HCT116 (cell line): ENCODE measurements around the gene ATP8A1. TPM values are rescaled to one million over a fixed set of nuclear protein-coding genes. Genes with fewer than 3 reads are reported as not detected.
"Not testable (repeated sequence)": the region's sequence is repeated elsewhere in the genome, so short reads cannot be mapped to it uniquely, and the experiment has no call there.

Experiments
- ATAC-seq: fragments of 200-7000 bp; cut with Tn5 transposase; 2 replicates; pipeline ENCODE4 v1.9.1; 2020; ENCODE audit warnings: mild to moderate bottlenecking, moderate library complexity
- BruUV-seq: library from RNA; stranded (reverse); fragments of 400-500 nt; replicated peaks from 2 replicates; lab custom pipeline; 2021; lab: Mats Ljungman, UMichigan
- CTCF ChIA-PET: fragments of 300-600 bp; sonication (Branson Sonifier 250); formaldehyde crosslinking; loops from one replicate; lab custom pipeline; 2021; ENCODE audit warnings: antibody characterized with exemption; lab: Charles Lee
- POLR2A ChIA-PET: fragments of 300-600, 350-600 bp; sonication (Branson Sonifier 250); formaldehyde crosslinking; loops from one replicate; lab custom pipeline; 2021; ENCODE audit warnings: antibody characterized with exemption; lab: Charles Lee
- RAD21 ChIA-PET, 2 experiments: fragments of 300-600 bp; sonication (Branson Sonifier 250); formaldehyde crosslinking; loops; one replicate each; lab custom pipeline; 2023; ENCODE audit warnings: low total read pairs in 2 of 2; ENCODE audit not compliant: uncharacterized antibody in 2 of 2, unreplicated experiment in 2 of 2, low non-redundant PET in 1 of 2; lab: Charles Lee
- DNase-seq: peaks from one replicate; pipeline ENCODE4 v3.0.0-alpha.2; 2010; ENCODE audit warnings: low read depth, low spot score
- H2AFZ ChIP-seq: fragments of 200-600 bp; shearing (Covaris generic), sonication (generic); 2 replicates; pipeline ENCODE4 v1.6.1; 2017; ENCODE audit warnings: low read depth, mixed run types, mixed read lengths, antibody characterized with exemption, low read length; ENCODE audit not compliant: poor library complexity, severe bottlenecking
- H3K27ac ChIP-seq: 2 replicates; pipeline ENCODE4 v1.5.1; 2012; ENCODE audit warnings: low read depth, low read length
- H3K27me3 ChIP-seq: fragments of 200-600 bp; sonication (generic); 2 replicates; pipeline ENCODE4 v1.6.1; 2016; ENCODE audit warnings: mixed run types, low read length, mixed read lengths; ENCODE audit not compliant: insufficient read depth
- H3K36me3 ChIP-seq, 2 experiments: fragments of 200-500 bp in 1 of 2; fragments of 200-600 bp in 1 of 2; sonication (Bioruptor generic) in 1 of 2; sonication (generic) in 1 of 2; 2 replicates each; pipeline versions ENCODE4 v1.5.1 to v1.6.1; 2014 to 2016; ENCODE audit warnings: low read length in 2 of 2, inconsistent platforms in 1 of 2, mixed read lengths in 1 of 2, mixed run types in 1 of 2; ENCODE audit not compliant: insufficient read depth in 2 of 2, control insufficient read depth in 1 of 2
- H3K4me1 ChIP-seq, 2 experiments: fragments of 200-600 bp in 1 of 2; sonication (generic) in 1 of 2; 2 replicates each; pipeline versions ENCODE4 v1.5.1 to v1.6.1; 2012 to 2017; ENCODE audit warnings: low read length in 2 of 2, inconsistent platforms in 1 of 2, mild to moderate bottlenecking in 1 of 2, mixed read lengths in 1 of 2, mixed run types in 1 of 2, moderate library complexity in 1 of 2; ENCODE audit not compliant: insufficient read depth in 2 of 2, control insufficient read depth in 1 of 2
- H3K4me2 ChIP-seq: fragments of 200-600 bp; sonication (generic); 2 replicates; pipeline ENCODE4 v1.6.1; 2017; ENCODE audit warnings: mixed run types, low read length, mixed read lengths
- H3K4me3 ChIP-seq, 2 experiments: fragments of 200-600 bp in 1 of 2; sonication (generic) in 1 of 2; replicated peaks in 1 of 2; 2 replicates each; pipeline ENCODE4 v1.5.1; 2011 to 2016; ENCODE audit warnings: low read length in 2 of 2, control low read depth in 1 of 2, low read depth in 1 of 2, mild to moderate bottlenecking in 1 of 2, mixed read lengths in 1 of 2, mixed run types in 1 of 2
- H3K79me2 ChIP-seq: fragments of 200-600 bp; sonication (generic); 2 replicates; pipeline ENCODE4 v1.6.1; 2017; ENCODE audit warnings: mild to moderate bottlenecking, mixed run types, low read length, moderate library complexity, mixed read lengths; ENCODE audit not compliant: insufficient read depth
- H3K9ac ChIP-seq: fragments of 200-600 bp; sonication (generic); 2 replicates; pipeline ENCODE4 v1.6.1; 2016; ENCODE audit warnings: low read length, mixed read lengths
- H3K9me2 ChIP-seq: fragments of 200-600 bp; sonication (generic), shearing (Covaris generic); 2 replicates; pipeline ENCODE4 v1.6.1; 2017; ENCODE audit warnings: mixed run types, mild to moderate bottlenecking, moderate library complexity; ENCODE audit not compliant: insufficient read depth
- H3K9me3 ChIP-seq, 2 experiments: fragments of 200-500 bp in 1 of 2; fragments of 200-600 bp in 1 of 2; sonication (Bioruptor generic) in 1 of 2; sonication (generic) in 1 of 2; 2 replicates each; pipeline ENCODE4 v1.6.1; 2014 to 2017; ENCODE audit warnings: low read length in 2 of 2, mixed read lengths in 2 of 2, inconsistent platforms in 1 of 2, low read depth in 1 of 2, mild to moderate bottlenecking in 1 of 2, mixed run types in 1 of 2, moderate library complexity in 1 of 2; ENCODE audit not compliant: control insufficient read depth in 1 of 2, insufficient read depth in 1 of 2
- H4K20me1 ChIP-seq: fragments of 200-600 bp; sonication (generic), shearing (Covaris generic); 2 replicates; pipeline ENCODE4 v1.6.1; 2017; ENCODE audit warnings: mixed run types, mild to moderate bottlenecking, moderate library complexity; ENCODE audit not compliant: insufficient read depth
- CEBPB ChIP-seq: IDR thresholded peaks from 2 replicates; pipeline ENCODE4 v1.6.1; 2012; ENCODE audit warnings: low read depth
- EGR1 ChIP-seq: IDR thresholded peaks from 2 replicates; pipeline ENCODE4 v1.6.1; 2012; ENCODE audit warnings: low read depth
- ELF1 ChIP-seq: IDR thresholded peaks from 2 replicates; pipeline ENCODE4 v1.6.1; 2012; ENCODE audit warnings: low read depth, borderline replicate concordance
- EZH2phosphoT487 ChIP-seq: fragments of 200-600 bp; IDR thresholded peaks from 2 replicates; pipeline ENCODE4 v1.6.1; 2018; ENCODE audit warnings: antibody characterized with exemption, borderline replicate concordance
- JUND ChIP-seq: IDR thresholded peaks from 2 replicates; pipeline ENCODE4 v1.6.1; 2012
- POLR2AphosphoS5 ChIP-seq: IDR thresholded peaks from 2 replicates; pipeline ENCODE4 v1.6.1; 2011; ENCODE audit warnings: mild to moderate bottlenecking, low read depth, low read length, moderate library complexity
- RAD21 ChIP-seq: IDR thresholded peaks from 2 replicates; pipeline ENCODE4 v1.6.1; 2012; ENCODE audit warnings: low read depth, mild to moderate bottlenecking
- SP1 ChIP-seq: IDR thresholded peaks from 2 replicates; pipeline ENCODE4 v1.6.1; 2012; ENCODE audit warnings: low read depth
- SRF ChIP-seq: IDR thresholded peaks from 2 replicates; pipeline ENCODE4 v1.6.1; 2012; ENCODE audit warnings: low read depth
- YY1 ChIP-seq: IDR thresholded peaks from 2 replicates; pipeline ENCODE4 v1.6.1; 2011; ENCODE audit warnings: low read length, low read depth, moderate library complexity, mild to moderate bottlenecking; ENCODE audit not compliant: insufficient replicate concordance; ENCODE audit errors: extremely low read depth
- ZBTB33 ChIP-seq: IDR thresholded peaks from 2 replicates; pipeline ENCODE4 v1.6.1; 2011; ENCODE audit warnings: mild to moderate bottlenecking, low read length, moderate library complexity; ENCODE audit not compliant: insufficient replicate concordance; ENCODE audit errors: extremely low read depth
- ZNF274 ChIP-seq: fragments of 200-500 bp; sonication (Bioruptor generic); IDR thresholded peaks from 2 replicates; pipeline ENCODE4 v1.6.1; 2014; ENCODE audit warnings: mild to moderate bottlenecking, low read depth, low read length, inconsistent platforms
- intact Hi-C: fragments of 100-400 bp; cut with micrococcal nuclease; formaldehyde crosslinking; loops from 2 replicates; pipeline ENCODE4 v1.10.0; 2022
- total RNA-seq: library from RNA; stranded (reverse); gene quantifications from one replicate; pipeline ENCODE4 v1.2.1, GENCODE V29; 2021; ENCODE audit not compliant: unreplicated experiment
- TF ChIP-seq, protein P1 (sequence below): IDR thresholded peaks from 2 replicates; pipeline ENCODE4 v1.6.1; 2012
- TF ChIP-seq, protein P2 (sequence below): IDR thresholded peaks from 2 replicates; pipeline ENCODE4 v1.6.1; 2012
- TF ChIP-seq, protein P3 (sequence below), 3 experiments: fragments of 200-600 bp in 1 of 3; sonication (generic) in 1 of 3; IDR thresholded peaks in 2 of 3; conservative IDR thresholded peaks in 1 of 3; 2 replicates each; pipeline ENCODE4 v1.5.1; 2012 to 2017; ENCODE audit warnings: low read depth in 2 of 3, low read length in 2 of 3, antibody characterized with exemption in 1 of 3, borderline replicate concordance in 1 of 3, control low read depth in 1 of 3, mild to moderate bottlenecking in 1 of 3, mixed read lengths in 1 of 3, mixed run types in 1 of 3, moderate library complexity in 1 of 3; ENCODE audit not compliant: insufficient read depth in 1 of 3

ATP8A1 gene
- total RNA-seq, 1 experiment from 2014 or later: 1.9 TPM

DNA sequence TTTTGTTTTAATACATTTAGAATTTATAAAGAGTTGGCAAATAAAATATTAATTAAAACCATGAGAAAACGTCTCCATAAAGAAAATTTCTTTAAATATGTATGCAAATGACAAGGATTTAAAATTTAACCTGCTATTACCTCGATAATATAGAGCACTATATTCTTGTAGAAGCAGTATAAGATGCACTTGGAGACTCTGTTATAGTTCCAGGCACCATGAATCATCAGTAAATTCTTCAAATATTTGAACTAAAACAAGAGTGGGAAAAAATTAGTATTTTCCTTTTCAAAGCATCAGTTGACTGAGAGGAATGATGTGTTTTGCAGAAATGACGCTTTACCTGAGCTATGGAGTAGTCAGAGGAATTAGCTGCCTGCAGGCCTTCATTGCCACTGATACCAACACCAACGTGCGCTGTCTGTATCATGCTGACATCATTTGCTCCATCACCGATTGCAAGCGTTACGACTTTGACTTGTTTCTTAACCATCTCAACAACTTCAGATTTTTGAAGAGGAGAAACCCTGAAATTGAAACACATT, 192.3 kb downstream of the ATP8A1 start:
- no peaks in the 10 kb centered on the region for H3K9me2 ChIP-seq
- H4K20me1 ChIP-seq: no peaks in the 10 kb centered on the region
- no peak overlapping the region for H3K4me2 ChIP-seq
- no peaks in the 10 kb centered on the region for H3K36me3 ChIP-seq
- H3K79me2 ChIP-seq: no peaks in the 10 kb centered on the region
- intact Hi-C loops: no loop called here
- no peak overlapping the region for H3K4me3 ChIP-seq
- ChIA-PET RAD21 (no interaction called here), POLR2A (no interaction called here), CTCF (no interaction called here)
- BruUV-seq: no TSS peak
- H3K4me1 ChIP-seq: no peaks in the 10 kb centered on the region
- ATAC-seq: no peak
- DNase-seq: no peak
- H3K9ac ChIP-seq: no peak overlapping the region
- H3K27me3 ChIP-seq: no peaks in the 10 kb centered on the region
- TF ChIP-seq SRF (no peak), RAD21 (no peak), EZH2phosphoT487 (no peak), YY1 (no peak), ZBTB33 (no peak), POLR2AphosphoS5 (no peak), ELF1 (no peak), CEBPB (no peak), ZNF274 (no peak), JUND (no peak), EGR1 (no peak), SP1 (no peak)
- TF ChIP-seq, protein P1, sequence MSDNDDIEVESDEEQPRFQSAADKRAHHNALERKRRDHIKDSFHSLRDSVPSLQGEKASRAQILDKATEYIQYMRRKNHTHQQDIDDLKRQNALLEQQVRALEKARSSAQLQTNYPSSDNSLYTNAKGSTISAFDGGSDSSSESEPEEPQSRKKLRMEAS: no peak
- TF ChIP-seq, protein P2, sequence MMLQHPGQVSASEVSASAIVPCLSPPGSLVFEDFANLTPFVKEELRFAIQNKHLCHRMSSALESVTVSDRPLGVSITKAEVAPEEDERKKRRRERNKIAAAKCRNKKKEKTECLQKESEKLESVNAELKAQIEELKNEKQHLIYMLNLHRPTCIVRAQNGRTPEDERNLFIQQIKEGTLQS: no peak
- TF ChIP-seq, protein P3, sequence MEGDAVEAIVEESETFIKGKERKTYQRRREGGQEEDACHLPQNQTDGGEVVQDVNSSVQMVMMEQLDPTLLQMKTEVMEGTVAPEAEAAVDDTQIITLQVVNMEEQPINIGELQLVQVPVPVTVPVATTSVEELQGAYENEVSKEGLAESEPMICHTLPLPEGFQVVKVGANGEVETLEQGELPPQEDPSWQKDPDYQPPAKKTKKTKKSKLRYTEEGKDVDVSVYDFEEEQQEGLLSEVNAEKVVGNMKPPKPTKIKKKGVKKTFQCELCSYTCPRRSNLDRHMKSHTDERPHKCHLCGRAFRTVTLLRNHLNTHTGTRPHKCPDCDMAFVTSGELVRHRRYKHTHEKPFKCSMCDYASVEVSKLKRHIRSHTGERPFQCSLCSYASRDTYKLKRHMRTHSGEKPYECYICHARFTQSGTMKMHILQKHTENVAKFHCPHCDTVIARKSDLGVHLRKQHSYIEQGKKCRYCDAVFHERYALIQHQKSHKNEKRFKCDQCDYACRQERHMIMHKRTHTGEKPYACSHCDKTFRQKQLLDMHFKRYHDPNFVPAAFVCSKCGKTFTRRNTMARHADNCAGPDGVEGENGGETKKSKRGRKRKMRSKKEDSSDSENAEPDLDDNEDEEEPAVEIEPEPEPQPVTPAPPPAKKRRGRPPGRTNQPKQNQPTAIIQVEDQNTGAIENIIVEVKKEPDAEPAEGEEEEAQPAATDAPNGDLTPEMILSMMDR (IDR thresholded peaks at IDR 0.05 in 2 of 3, conservative IDR thresholded peaks at IDR 0.05 in 1 of 3; ENCODE audit: borderline replicate concordance in 1 of 3, insufficient read depth in 1 of 3, low read depth in 2 of 3, low read length in 2 of 3): no peak
- TF ChIP-seq, all 23 proteins: peak for 0
- H3K27ac ChIP-seq: no peak overlapping the region
- H2AFZ ChIP-seq: no peak overlapping the region
- H3K9me3 ChIP-seq: no peaks in the 10 kb centered on the region

DNA sequence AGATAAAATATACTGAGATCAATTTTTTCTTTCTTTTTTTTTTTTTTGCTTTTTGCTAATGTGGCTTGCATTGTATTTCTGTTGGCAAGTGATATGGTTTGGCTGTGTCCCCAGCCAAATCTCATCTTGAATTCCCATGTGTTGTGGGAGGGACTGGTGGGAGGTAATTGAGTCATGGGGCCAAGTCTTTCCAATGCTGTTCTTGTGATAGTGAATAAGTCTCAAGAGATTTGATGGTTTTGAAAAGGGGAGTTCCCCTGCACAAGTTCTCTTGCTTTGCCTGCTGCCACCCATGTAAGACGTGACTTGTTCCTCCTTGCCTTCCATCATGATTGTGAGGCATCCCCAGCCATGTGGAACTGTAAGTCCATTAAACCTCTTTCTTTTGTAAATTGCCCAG, 195.7 kb downstream of the ATP8A1 start:
- H3K9ac ChIP-seq, BruUV-seq, H3K4me2 ChIP-seq, intact Hi-C loops, H3K4me3 ChIP-seq, H3K4me1 ChIP-seq, POLR2A ChIA-PET, H2AFZ ChIP-seq, H3K9me2 ChIP-seq, H4K20me1 ChIP-seq, H3K79me2 ChIP-seq, DNase-seq, H3K27ac ChIP-seq, RAD21 ChIA-PET, H3K9me3 ChIP-seq, H3K36me3 ChIP-seq, H3K27me3 ChIP-seq, ATAC-seq: not testable (repeated sequence)
- CTCF ChIA-PET: interaction anchor here (1.0 kb wide), 1 partner anchor 10 kb away, joined by 3 read pairs; no protein-coding TSS in a partner anchor
